ENCODE results near the gene DUSP16.

Gene DUSP16

GRCh38 chr12:12482959-12483358 lies 79.7 kb downstream of the DUSP16 start:
- in situ Hi-C loops (cut with HindIII; ENCODE audit: low sequenced_read_pairs) = no loop called here
- no peak overlapping the region for H3K4me3 ChIP-seq (ENCODE audit: low read depth, low read length)
- TF ChIP-seq, protein P1, sequence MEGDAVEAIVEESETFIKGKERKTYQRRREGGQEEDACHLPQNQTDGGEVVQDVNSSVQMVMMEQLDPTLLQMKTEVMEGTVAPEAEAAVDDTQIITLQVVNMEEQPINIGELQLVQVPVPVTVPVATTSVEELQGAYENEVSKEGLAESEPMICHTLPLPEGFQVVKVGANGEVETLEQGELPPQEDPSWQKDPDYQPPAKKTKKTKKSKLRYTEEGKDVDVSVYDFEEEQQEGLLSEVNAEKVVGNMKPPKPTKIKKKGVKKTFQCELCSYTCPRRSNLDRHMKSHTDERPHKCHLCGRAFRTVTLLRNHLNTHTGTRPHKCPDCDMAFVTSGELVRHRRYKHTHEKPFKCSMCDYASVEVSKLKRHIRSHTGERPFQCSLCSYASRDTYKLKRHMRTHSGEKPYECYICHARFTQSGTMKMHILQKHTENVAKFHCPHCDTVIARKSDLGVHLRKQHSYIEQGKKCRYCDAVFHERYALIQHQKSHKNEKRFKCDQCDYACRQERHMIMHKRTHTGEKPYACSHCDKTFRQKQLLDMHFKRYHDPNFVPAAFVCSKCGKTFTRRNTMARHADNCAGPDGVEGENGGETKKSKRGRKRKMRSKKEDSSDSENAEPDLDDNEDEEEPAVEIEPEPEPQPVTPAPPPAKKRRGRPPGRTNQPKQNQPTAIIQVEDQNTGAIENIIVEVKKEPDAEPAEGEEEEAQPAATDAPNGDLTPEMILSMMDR (IDR thresholded peaks at IDR 0.05; ENCODE audit: low read depth, low read length, missing control alignments) = no peak
- DNase-seq (ENCODE audit: low read depth) = no peak

DNA sequence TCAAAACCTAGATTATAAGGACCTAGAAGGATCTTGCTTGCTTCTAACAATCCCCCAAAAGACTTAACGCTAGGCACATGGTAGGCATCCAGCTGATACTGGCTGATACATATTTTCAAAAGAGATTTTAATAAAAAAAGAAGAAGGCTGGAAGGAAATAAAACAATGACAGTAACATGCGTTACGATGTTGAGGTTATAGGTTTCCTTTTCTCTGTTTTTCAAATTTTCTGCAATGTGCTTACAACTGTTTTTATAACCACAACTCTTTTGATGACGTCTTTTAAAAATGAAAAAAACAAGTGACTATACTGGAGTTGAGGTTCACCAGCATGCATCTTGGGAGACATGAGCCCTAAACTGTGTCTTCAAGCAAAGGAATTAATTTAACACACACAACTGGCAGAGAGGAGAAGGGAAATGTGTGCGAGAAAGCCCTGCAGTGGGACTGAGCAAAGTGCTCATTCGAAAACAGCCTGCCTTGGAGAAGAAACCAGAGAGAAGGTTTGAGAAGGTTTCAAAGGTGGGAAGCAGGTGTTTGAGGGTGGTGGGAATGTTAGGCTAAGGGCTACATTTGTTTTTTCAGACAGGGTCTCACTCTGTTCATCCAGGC lies 80.4 kb downstream of the DUSP16 start:
- DNase-seq (ENCODE audit: low read depth) = no peak
- TF ChIP-seq, protein P1 (IDR thresholded peaks at IDR 0.05; ENCODE audit: low read depth, low read length, missing control alignments) = no peak
- no peak overlapping the region for H3K4me3 ChIP-seq (ENCODE audit: low read depth, low read length)
- in situ Hi-C loops (cut with HindIII; ENCODE audit: low sequenced_read_pairs) = no loop called here

DNA sequence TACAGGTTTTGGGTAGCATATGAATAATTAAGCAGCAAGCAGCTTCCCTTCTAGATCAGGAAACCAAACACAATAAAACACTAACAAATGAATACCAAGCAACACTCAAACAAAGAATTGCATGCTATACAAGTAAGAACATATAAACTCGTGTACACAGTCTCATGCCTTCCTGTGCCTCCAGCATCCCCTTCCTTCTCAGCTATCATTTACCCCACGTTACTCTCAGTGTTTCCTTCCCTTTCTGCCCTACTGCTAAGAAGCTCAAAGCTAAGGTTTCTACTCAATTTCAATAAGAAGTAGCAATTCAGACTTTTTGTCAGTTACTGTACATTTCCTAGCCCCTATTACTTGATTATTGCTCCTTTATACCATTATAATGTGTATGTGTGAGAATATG lies 81.0 kb downstream of the DUSP16 start:
- in situ Hi-C loops (cut with HindIII; ENCODE audit: low sequenced_read_pairs) = no loop called here
- DNase-seq (ENCODE audit: low read depth) = no peak
- TF ChIP-seq, protein P1 (IDR thresholded peaks at IDR 0.05; ENCODE audit: low read depth, low read length, missing control alignments) = no peak
- H3K4me3 ChIP-seq (ENCODE audit: low read depth, low read length) = no peak overlapping the region

DNA sequence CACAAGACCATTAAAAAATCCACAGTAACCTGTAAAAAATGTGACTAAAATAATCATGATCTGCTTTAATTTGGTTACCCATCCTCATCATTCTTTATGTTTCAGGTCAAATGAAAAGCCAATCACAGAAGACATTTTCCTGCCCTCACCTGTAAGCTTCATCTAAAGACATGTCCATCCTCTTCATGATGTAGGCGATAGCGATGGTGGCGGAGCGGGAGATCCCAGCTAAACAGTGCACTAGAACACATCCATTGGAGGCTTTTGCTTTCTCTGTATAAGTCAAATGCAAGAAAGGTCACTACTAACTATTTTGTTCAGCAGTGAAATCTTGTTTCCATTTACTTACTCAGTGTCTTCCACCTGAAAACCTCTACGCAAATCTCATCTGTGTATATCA lies 82.6 kb downstream of the DUSP16 start:
- H3K4me3 ChIP-seq (ENCODE audit: low read depth, low read length) = no peak overlapping the region
- DNase-seq (ENCODE audit: low read depth) = no peak
- in situ Hi-C loops (cut with HindIII; ENCODE audit: low sequenced_read_pairs) = no loop called here
- TF ChIP-seq, protein P1 (IDR thresholded peaks at IDR 0.05; ENCODE audit: low read depth, low read length, missing control alignments) = no peak

DNA sequence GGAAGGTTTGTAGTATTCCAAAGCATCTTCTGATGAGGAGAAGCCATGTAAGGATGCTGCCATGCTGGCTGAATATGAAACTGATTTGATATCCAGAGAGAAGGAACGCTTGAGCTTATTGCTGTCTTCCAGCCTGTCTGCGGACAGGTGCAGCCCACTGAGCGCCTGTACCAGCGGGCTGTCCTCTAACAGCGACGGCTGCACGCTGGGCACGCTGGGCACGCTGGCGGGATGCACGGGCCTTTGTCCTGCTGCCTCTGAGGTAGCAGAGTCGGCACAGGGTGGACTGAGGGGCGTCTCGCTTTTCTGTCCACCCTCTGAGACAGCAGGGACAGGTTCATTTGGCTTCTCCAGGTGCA lies 85.2 kb downstream of the DUSP16 start:
- DNase-seq (ENCODE audit: low read depth) = no peak
- no peak overlapping the region for H3K4me3 ChIP-seq (ENCODE audit: low read depth, low read length)
- in situ Hi-C loops (cut with HindIII; ENCODE audit: low sequenced_read_pairs) = no loop called here
- TF ChIP-seq, protein P1 (IDR thresholded peaks at IDR 0.05; ENCODE audit: low read depth, low read length, missing control alignments) = no peak

GRCh38 chr12:12476857-12477531 lies 85.7 kb downstream of the DUSP16 start:
- TF ChIP-seq, protein P1 (IDR thresholded peaks at IDR 0.05; ENCODE audit: low read depth, low read length, missing control alignments) = no peak
- H3K4me3 ChIP-seq (ENCODE audit: low read depth, low read length) = no peak overlapping the region
- in situ Hi-C loops (cut with HindIII; ENCODE audit: low sequenced_read_pairs) = no loop called here
- no peak for DNase-seq (ENCODE audit: low read depth)

Data from astrocyte of the cerebellum (primary cell).